ENCODE results near the gene TMED8. TPM values are rescaled to one million over a fixed set of nuclear protein-coding genes. Genes with fewer than 3 reads are reported as not detected.

The TMED8 gene
- total and polyA plus RNA-seq, 2 of the 13 experiments (the other 11 are each of a cell fraction or from before 2014, with no cell fraction given) = 6.0 to 11.7 TPM

- TF ChIP-seq PLSCR1 (CRISPR knock-in tag; IDR thresholded peaks at IDR 0.05; ENCODE audit: borderline replicate concordance) (no peak), ZNF138 (CRISPR knock-in tag; IDR thresholded peaks at IDR 0.05; ENCODE audit: low read depth) (no peak)
Observed at GRCh38 chr14:77407158-77407557, 30.3 kb upstream of the TMED8 start (continued).

DNA sequence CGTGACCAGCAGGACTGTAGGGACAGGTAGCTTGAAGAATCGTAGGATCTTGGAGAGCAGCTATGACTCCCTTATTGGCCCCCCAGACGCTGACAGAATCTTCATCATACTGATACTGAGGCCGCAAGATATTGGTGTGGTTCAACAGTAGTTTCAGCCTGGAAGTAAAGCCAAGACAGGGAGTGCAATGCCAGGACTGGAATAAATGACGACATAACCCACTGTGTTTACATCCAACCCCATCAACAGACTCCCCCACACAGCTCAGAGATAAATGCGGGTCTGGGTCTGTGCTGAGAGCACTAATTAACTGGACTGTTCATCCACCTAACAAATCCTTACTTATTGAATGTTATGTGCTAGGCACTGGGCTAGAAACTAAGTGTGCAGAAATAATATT is 29.8 kb upstream of the TMED8 start:
- DNase-seq (ENCODE audit: low spot score) (no peak), ATAC-seq (no peak), FAIRE-seq (no peak)
- no TSS peak for BruUV-seq (replicated peaks)
- TF ChIP-seq ISL2 (CRISPR knock-in tag; IDR thresholded peaks at IDR 0.05) = no peak
- TF ChIP-seq RFX1 (IDR thresholded peaks at IDR 0.05) = no peak
- POLR2A ChIA-PET = no interaction called here
- in situ Hi-C loops (cut with HindIII; ENCODE audit: extremely low pct_ligation_motif_present, low pct_unique_long_range_greater_than_20kb) = no loop called here
- Histone ChIP-seq H3K4me2 (ENCODE audit: low read depth, low read length) (no peak overlapping the region), H3K9ac (ENCODE audit: insufficient read depth, low read depth, low read length) (no peak overlapping the region), H3K27me3 (ENCODE audit: control insufficient read depth in 1 of 2, insufficient read depth in 2 of 2, low read length in 2 of 2) (no peaks in the 10 kb centered on the region), H3K4me3 (replicated peaks in 1 of 3; ENCODE audit: insufficient read depth in 1 of 3, low read depth in 2 of 3, low read length in 3 of 3) (no peak overlapping the region), H3K27ac (ENCODE audit: extremely low read length, insufficient read depth, low read length) (no peak overlapping the region), H3K36me3 (replicated peaks in 1 of 2; ENCODE audit: control insufficient read depth in 1 of 2, insufficient read depth in 2 of 2, low read length in 2 of 2) (no peaks in the 10 kb centered on the region), H3K4me1 (ENCODE audit: insufficient read depth, low read length) (peaks cover 9% of the 10 kb centered on the region), H3K9me3 (ENCODE audit: low read length) (no peaks in the 10 kb centered on the region), H3K79me2 (ENCODE audit: insufficient read depth, low read length) (no peaks in the 10 kb centered on the region), H4K20me1 (ENCODE audit: insufficient read depth, low read length) (no peaks in the 10 kb centered on the region), H2AFZ (ENCODE audit: low read length) (no peak overlapping the region)
- intact Hi-C loops (cut with micrococcal nuclease; ENCODE audit: unreplicated experiment) = no loop called here
- CTCF ChIA-PET (ENCODE audit: low intra/inter-chr PET ratio, low total read pairs) = no interaction called here
- 82% methylated on average over 5 of the region's 6 CpGs for WGBS (ENCODE audit: low lambda C conversion rate)

DNA sequence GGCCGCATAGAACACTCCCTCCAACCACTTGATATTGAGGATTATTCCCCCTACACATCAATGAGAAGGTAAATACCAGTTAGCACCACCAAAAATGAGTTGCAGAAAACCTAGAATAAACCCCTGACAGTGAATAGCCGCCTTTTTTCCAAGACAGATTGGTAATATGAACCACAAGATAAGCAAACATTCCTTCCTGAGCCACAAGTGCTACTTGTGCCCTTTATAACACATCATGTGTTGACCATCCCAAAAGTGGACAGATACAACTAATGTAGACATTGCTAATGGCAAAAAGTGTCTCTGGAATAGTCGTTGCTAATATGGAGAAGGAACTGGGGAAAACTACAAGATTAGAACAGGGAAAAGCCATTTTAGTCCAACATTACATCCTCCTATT is 29.2 kb upstream of the TMED8 start:
- Histone ChIP-seq H2AFZ (ENCODE audit: low read length) (no peak overlapping the region), H3K36me3 (replicated peaks in 1 of 2; ENCODE audit: control insufficient read depth in 1 of 2, insufficient read depth in 2 of 2, low read length in 2 of 2) (no peaks in the 10 kb centered on the region), H3K27ac (ENCODE audit: extremely low read length, insufficient read depth, low read length) (no peak overlapping the region), H4K20me1 (ENCODE audit: insufficient read depth, low read length) (no peaks in the 10 kb centered on the region), H3K79me2 (ENCODE audit: insufficient read depth, low read length) (no peaks in the 10 kb centered on the region), H3K4me1 (ENCODE audit: insufficient read depth, low read length) (peaks cover 9% of the 10 kb centered on the region), H3K9ac (ENCODE audit: insufficient read depth, low read depth, low read length) (no peak overlapping the region), H3K4me2 (ENCODE audit: low read depth, low read length) (no peak overlapping the region), H3K9me3 (ENCODE audit: low read length) (no peaks in the 10 kb centered on the region), H3K4me3 (replicated peaks in 1 of 3; ENCODE audit: insufficient read depth in 1 of 3, low read depth in 2 of 3, low read length in 3 of 3) (no peak overlapping the region), H3K27me3 (ENCODE audit: control insufficient read depth in 1 of 2, insufficient read depth in 2 of 2, low read length in 2 of 2) (no peaks in the 10 kb centered on the region)
- intact Hi-C loops (cut with micrococcal nuclease; ENCODE audit: unreplicated experiment) (no loop called here), in situ Hi-C loops (cut with HindIII; ENCODE audit: extremely low pct_ligation_motif_present, low pct_unique_long_range_greater_than_20kb) (no loop called here)
- BruUV-seq (replicated peaks) = no TSS peak
- ChIA-PET CTCF (ENCODE audit: low intra/inter-chr PET ratio, low total read pairs) (no interaction called here), POLR2A (no interaction called here)
- DNase-seq (ENCODE audit: low spot score) (no peak), FAIRE-seq (no peak), ATAC-seq (no peak)
- TF ChIP-seq LRRFIP1 (CRISPR knock-in tag; conservative IDR thresholded peaks at IDR 0.05) (no peak), ZNF615 (CRISPR knock-in tag; IDR thresholded peaks at IDR 0.05; ENCODE audit: borderline replicate concordance) (no peak), ZNF460 (CRISPR knock-in tag; IDR thresholded peaks at IDR 0.05; ENCODE audit: borderline replicate concordance) (no peak)
- TF ChIP-seq, protein P1, sequence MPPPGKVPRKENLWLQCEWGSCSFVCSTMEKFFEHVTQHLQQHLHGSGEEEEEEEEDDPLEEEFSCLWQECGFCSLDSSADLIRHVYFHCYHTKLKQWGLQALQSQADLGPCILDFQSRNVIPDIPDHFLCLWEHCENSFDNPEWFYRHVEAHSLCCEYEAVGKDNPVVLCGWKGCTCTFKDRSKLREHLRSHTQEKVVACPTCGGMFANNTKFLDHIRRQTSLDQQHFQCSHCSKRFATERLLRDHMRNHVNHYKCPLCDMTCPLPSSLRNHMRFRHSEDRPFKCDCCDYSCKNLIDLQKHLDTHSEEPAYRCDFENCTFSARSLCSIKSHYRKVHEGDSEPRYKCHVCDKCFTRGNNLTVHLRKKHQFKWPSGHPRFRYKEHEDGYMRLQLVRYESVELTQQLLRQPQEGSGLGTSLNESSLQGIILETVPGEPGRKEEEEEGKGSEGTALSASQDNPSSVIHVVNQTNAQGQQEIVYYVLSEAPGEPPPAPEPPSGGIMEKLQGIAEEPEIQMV (CRISPR knock-in tag; IDR thresholded peaks at IDR 0.05; ENCODE audit: low read depth) = no peak
- WGBS (ENCODE audit: low lambda C conversion rate) = 42% methylated on average over 3 of the region's 3 CpGs
